Activated CD4-positive, alpha-beta memory T cell treated with anti-CD3 and anti-CD28 coated beads, Interleukin-2, amount 10 ng/mL, durations not matched to agents 7 days and 5 days (primary cell): ENCODE data around the gene ASPDH. TPM values are rescaled to one million over a fixed set of nuclear protein-coding genes. Genes with fewer than 3 reads are reported as not detected.

Experiments
- CTCF ChIA-PET: fragments of 350-600 bp; sonication (Branson Sonifier 250); formaldehyde crosslinking; loops from one replicate; lab custom pipeline; 2021; ENCODE audit warnings: antibody characterized with exemption, inconsistent platforms; lab: Charles Lee
- POLR2A ChIA-PET: fragments of 350-600 bp; sonication (Branson Sonifier 250); formaldehyde crosslinking; loops from one replicate; lab custom pipeline; 2021; ENCODE audit warnings: antibody characterized with exemption; lab: Charles Lee
- DNase-seq: peaks from one replicate; pipeline ENCODE4 v3.0.0-alpha.2; 2020
- H3K27ac Mint-ChIP-seq: one replicate; pipeline ENCODE4 v1.8.0; 2021; ENCODE audit warnings: mild to moderate bottlenecking, mixed read lengths
- H3K27me3 Mint-ChIP-seq: one replicate; pipeline ENCODE4 v1.8.0; 2021; ENCODE audit warnings: mixed read lengths
- H3K36me3 Mint-ChIP-seq: one replicate; pipeline ENCODE4 v1.8.0; 2021; ENCODE audit warnings: low read depth, mixed read lengths
- H3K4me1 Mint-ChIP-seq: one replicate; pipeline ENCODE4 v1.8.0; 2021; ENCODE audit warnings: mixed read lengths
- H3K4me3 Mint-ChIP-seq: one replicate; pipeline ENCODE4 v1.8.0; 2021; ENCODE audit warnings: mild to moderate bottlenecking, mixed read lengths
- H3K9me3 Mint-ChIP-seq: one replicate; pipeline ENCODE4 v1.8.0; 2021; ENCODE audit warnings: mixed read lengths
- total RNA-seq, 2 experiments: library from RNA; stranded (reverse); gene quantifications; one replicate each; pipeline ENCODE4 v1.2.3, GENCODE V29; 2021

ASPDH gene
- total RNA-seq, 2 experiments from 2014 or later: not detected

DNA sequence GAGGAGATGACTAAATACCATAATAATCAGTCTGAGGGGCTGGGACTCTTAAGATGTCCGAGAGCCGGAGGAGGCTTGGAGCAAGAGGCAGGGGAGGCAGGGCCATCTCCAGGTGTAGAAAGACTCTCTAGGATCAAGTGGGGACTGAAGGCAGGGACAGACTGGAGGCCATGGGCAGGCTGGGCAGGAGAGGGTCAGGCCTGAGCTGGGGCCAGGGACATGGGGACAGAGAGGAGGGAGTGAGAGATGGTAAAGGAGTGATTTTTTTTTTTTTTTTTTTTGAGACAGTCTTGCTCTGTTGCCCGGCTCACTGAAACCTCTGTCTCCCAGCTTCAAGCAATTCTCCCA, 4.9 kb downstream of the ASPDH start:
- Mint-ChIP-seq H3K27ac (no peak overlapping the region), H3K4me1 (peaks cover 23% of the 10 kb centered on the region), H3K27me3 (no peaks in the 10 kb centered on the region), H3K4me3 (peak overlapping the region; percentile 23), H3K9me3 (no peaks in the 10 kb centered on the region), H3K36me3 (peaks cover 8% of the 10 kb centered on the region)
- no peak for DNase-seq
- POLR2A ChIA-PET: interaction anchor here (0.6 kb wide), 1 partner anchor 167 kb away, joined by 3 read pairs; no protein-coding TSS in a partner anchor
- CTCF ChIA-PET: interaction anchor here (1.4 kb wide), 1 partner anchor 47 kb away, joined by 3 read pairs; no protein-coding TSS in a partner anchor

DNA sequence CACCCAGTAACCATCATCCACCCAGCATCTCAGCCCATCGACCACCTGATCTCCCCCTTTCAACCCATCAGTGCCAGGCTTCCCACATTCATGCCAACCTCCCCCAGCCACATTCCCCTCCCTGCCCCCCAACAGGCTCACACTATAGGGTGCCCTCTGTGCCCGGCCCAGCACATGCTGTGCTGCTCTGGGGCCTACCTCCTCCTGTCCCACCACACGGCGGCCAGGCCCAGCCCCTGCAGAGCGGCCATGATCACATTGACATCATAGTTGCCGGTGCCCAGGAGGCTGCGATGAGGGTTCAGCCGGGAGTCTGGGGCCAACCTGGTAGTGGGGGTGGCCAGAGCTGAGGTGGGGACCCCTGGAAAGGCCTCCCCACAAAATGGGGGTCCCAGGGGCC, 6.3 kb downstream of the ASPDH start:
- Mint-ChIP-seq H3K4me3 (no peak overlapping the region), H3K27ac (no peak overlapping the region), H3K9me3 (no peaks in the 10 kb centered on the region), H3K4me1 (peaks cover 23% of the 10 kb centered on the region), H3K27me3 (no peaks in the 10 kb centered on the region), H3K36me3 (peaks cover 8% of the 10 kb centered on the region)
- no peak for DNase-seq
- CTCF ChIA-PET: no interaction called here
- POLR2A ChIA-PET: no interaction called here

DNA sequence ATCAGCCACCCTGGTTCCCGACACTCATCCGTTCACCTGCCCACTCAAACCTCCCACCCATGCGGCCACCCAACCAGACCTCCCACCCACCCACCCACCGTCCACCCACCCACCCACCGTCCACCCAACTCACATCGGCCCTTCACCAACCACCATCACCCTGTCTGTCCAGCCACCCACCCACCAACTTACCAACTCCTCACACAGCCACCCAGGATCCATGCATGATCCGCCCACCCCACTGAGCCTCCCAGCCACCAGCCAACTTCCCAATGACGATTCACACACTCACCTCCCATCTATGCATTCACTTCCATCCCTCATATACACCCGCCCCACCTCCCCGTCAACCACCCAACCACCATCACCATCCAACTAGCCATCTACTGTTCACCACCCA, 7.0 kb downstream of the ASPDH start:
- Mint-ChIP-seq H3K9me3 (no peaks in the 10 kb centered on the region), H3K36me3 (peaks cover 8% of the 10 kb centered on the region), H3K4me3 (no peak overlapping the region), H3K27ac (no peak overlapping the region), H3K4me1 (peaks cover 21% of the 10 kb centered on the region), H3K27me3 (no peaks in the 10 kb centered on the region)
- DNase-seq: no peak
- ChIA-PET POLR2A (no interaction called here), CTCF (no interaction called here)

DNA sequence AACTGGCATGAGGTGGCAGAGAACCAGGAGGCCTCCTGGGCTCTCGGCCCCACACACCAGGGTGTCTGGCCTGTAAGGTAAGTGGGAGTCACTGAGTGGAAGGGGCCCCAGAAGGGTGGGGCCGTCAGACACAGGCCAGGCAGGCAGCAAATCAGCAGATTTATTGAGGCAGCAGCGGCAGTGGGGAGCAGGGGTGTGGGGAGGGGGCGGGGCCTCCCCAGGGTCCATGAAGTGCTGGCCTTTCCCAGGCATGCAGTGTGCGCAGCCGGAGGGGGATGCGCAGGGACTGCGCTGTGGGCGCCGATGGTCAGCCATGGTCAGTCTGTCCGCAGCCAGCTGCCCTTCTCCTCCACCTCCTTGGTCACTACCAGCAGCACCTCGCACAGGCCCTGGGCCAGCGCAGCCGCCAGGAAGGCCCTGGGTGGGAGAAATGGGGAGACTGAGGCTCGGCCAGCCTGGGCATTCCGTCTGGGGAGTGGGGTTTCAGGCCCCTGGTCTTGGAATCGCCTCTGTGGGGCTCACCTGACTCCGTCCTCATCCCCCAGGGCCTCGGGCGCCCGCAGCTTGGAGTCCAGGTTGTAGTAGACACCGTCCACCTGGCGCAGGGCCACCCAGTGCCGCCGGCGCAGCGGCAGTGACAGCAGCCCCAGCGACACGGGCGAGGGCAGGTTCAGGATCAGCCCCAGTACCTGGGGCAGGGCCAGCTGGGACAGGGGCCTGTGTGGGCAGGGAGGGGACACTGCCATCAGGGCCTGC, 7.7 kb downstream of the ASPDH start:
- Mint-ChIP-seq H3K4me1 (peaks cover 18% of the 10 kb centered on the region), H3K27me3 (no peaks in the 10 kb centered on the region), H3K9me3 (no peaks in the 10 kb centered on the region), H3K36me3 (peaks cover 8% of the 10 kb centered on the region), H3K27ac (no peak overlapping the region), H3K4me3 (no peak overlapping the region)
- no peak for DNase-seq
- ChIA-PET POLR2A (no interaction called here), CTCF (no interaction called here)

DNA sequence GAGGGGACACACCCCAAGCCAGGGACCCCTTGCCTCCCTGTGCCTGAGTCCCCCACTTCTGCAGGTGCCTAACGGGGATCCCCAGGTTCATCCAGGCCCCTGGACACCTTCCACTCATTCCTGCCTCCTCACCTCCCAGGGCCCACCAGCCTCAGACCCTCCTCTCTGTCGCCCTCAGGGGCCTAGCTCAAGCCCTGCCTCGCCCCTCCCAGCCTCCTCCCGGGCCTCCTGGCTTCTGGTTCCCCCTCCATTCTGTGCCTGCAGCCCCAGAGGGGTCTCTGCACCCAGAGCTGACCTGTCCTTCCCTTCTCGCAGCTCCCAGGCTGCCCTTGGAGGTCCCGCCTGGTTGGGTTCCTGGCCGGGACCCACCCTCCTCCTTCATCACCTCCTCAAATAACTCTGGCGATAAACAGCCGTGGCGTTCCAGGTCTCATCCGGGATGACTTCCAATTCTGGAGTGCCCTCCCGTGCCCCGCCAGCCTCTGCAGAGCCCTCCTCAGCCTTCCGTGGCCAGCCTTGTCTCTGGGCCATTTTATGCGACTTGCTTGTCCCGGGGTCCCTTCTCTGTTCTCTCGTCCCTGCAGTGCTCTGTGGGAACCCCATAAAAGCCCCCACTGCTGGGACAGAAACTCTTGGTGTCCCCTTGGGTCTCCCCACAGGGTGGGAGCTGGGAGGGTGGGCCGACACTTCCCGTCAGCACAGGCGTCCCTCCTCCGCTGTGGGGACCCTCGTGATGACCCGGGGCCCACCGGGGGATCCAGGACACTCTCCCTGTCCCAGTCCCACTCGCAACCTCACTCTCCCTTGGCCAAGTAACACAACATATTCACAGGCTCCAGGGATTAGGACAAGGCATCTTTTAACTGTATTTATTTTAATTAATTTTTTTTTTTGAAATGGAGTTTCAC, 11.9 kb downstream of the ASPDH start:
- ChIA-PET POLR2A (no interaction called here), CTCF (no interaction called here)
- H3K36me3 Mint-ChIP-seq: no peaks in the 10 kb centered on the region
- no peaks in the 10 kb centered on the region for H3K27me3 Mint-ChIP-seq
- H3K4me3 Mint-ChIP-seq: no peak overlapping the region
- no peaks in the 10 kb centered on the region for H3K4me1 Mint-ChIP-seq
- no peak overlapping the region for H3K27ac Mint-ChIP-seq
- H3K9me3 Mint-ChIP-seq: no peaks in the 10 kb centered on the region
- DNase-seq: no peak

DNA sequence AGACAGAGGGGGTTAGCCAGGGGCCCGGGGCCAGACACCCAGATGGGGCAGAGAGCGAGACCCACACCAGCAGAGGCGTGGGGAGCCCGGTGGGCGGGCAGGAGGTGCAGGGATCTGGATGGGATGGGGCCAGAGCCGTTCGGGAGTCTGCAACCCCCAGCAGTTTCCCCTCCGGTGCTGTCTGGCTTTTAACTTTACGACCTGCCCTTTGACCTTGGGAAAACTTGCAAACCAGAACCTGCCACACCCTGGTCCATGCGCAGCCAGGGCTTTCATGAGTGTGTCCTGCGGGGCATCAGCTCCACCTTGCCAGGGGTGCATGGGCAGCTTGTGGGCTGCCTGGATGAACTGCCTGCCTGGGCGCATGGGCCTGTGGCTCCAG, 12.5 kb downstream of the ASPDH start:
- Mint-ChIP-seq H3K4me1 (no peaks in the 10 kb centered on the region), H3K27ac (no peak overlapping the region)
- POLR2A ChIA-PET: interaction anchor here (1.0 kb wide), 1 partner anchor 9 kb away, joined by 5 read pairs; the partner anchor contains the start of gene JOSD2

DNA sequence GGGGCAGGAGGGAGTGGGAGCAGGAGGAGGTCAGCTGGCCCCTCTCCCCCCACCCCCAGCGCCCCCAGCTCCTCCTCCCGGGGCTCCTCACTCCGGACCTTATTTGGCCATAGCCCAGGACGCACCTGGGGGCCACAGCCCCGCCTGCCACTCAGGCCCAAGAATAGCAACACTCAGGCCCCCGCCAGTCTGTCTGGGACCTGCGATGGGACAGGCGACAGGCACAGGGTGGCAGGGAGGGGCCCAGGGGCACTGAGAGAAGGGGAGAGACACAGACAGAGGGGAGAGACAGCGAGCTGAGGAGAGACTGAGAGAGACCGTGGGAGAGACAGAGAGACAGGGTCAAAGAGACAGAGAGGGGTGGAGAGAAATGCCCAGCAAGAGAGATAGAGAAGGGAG, 13.0 kb downstream of the ASPDH start:
- Mint-ChIP-seq H3K4me3 (no peak overlapping the region), H3K9me3 (no peaks in the 10 kb centered on the region), H3K36me3 (no peaks in the 10 kb centered on the region), H3K27me3 (no peaks in the 10 kb centered on the region), H3K27ac (no peak overlapping the region), H3K4me1 (no peaks in the 10 kb centered on the region)
- DNase-seq: no peak
- CTCF ChIA-PET: no interaction called here
- POLR2A ChIA-PET: interaction anchor here (1.0 kb wide), 1 partner anchor 10 kb away, joined by 5 read pairs; the partner anchor contains the start of gene JOSD2

More for the DNA sequence above, 12.5 kb downstream of the ASPDH start:
- DNase-seq: no peak
- H3K36me3 Mint-ChIP-seq: no peaks in the 10 kb centered on the region
- H3K4me3 Mint-ChIP-seq: no peak overlapping the region
- H3K9me3 Mint-ChIP-seq: no peaks in the 10 kb centered on the region
- no peaks in the 10 kb centered on the region for H3K27me3 Mint-ChIP-seq
- CTCF ChIA-PET: no interaction called here

DNA sequence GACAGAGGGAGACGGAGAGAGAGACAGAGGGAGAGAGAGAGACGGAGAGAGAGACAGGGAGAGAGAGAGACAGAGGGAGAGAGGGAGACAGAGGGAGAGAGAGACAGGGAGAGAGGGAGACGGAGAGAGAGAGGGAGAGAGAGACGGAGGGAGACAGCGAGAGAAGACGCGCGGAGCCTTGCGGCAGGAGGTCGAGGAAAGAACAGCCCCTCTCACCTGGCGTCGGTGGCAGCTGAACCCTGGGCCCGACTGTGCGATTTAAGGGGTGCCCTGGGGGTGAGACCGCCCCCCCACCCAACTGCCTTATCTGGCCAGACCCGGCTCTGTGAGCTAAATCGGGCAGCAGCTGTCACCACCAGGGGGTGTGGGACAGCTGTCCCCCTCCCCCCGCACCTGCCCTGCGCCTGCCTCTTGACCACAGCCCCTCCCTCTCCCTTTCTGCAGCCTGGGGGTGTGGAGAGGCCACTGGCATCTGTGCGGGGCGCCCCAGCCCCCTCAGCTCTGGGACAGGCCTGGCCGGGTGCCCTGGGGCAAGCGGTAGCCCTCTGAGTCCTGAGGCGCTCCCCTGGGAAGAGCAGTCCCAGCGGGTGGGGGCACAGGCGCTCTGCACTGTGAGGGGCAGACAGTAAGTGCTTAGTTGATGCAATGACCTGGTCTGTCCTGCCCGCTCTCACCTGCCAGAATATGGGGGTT, 13.5 kb downstream of the ASPDH start:
- Mint-ChIP-seq H3K27ac (no peak overlapping the region), H3K4me1 (no peaks in the 10 kb centered on the region), H3K27me3 (no peaks in the 10 kb centered on the region), H3K36me3 (no peaks in the 10 kb centered on the region), H3K4me3 (no peak overlapping the region), H3K9me3 (no peaks in the 10 kb centered on the region)
- POLR2A ChIA-PET: interaction anchor here (1.0 kb wide), 1 partner anchor 10 kb away, joined by 5 read pairs; the partner anchor contains the start of gene JOSD2
- CTCF ChIA-PET: no interaction called here
- DNase-seq: no peak

DNA sequence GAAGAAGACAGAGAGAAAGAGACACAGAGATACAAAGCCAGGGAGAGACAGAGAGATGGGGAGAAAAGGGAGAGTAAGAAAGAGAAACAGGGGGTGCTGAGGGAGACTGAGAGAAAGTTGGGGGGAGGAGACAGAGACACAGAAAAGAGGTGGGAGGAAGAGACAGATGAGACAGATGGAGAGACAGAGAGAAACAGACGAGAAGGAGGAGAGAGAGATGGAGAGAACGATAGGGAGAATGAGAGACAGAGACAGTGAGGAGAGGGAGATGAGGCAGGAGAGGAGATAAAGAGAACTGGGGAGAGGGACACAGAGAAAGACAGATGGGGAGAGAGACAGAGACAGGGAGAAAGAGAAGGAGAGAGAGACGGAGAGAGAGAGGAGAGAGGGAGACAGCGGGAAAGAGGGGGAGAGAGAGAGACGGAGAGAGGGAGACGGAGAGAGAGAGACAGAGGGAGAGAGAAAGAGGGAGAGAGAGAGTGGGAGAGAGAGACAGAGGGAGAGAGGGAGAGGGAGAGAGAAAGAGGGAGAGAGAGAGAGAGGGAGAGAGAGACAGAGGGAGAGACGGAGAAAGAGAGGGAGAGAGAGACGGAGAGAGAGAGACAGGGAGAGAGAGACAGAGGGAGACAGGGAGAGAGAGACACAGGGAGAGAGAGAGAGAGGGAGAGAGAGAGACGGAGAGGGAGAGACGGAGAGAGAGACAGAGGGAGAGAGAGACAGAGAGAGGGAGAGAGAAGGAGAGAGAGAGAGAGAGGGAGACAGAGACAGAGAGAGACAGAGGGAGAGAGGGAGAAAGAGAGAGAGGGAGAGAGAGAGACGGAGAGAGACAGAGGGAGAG, 15.3 kb downstream of the ASPDH start:
- POLR2A ChIA-PET: no interaction called here
- H3K27ac Mint-ChIP-seq: no peak overlapping the region
- no peaks in the 10 kb centered on the region for H3K36me3 Mint-ChIP-seq
- no peak overlapping the region for H3K4me3 Mint-ChIP-seq
- no peaks in the 10 kb centered on the region for H3K9me3 Mint-ChIP-seq
- no peaks in the 10 kb centered on the region for H3K27me3 Mint-ChIP-seq
- CTCF ChIA-PET: no interaction called here
- DNase-seq: no peak
- H3K4me1 Mint-ChIP-seq: no peaks in the 10 kb centered on the region

DNA sequence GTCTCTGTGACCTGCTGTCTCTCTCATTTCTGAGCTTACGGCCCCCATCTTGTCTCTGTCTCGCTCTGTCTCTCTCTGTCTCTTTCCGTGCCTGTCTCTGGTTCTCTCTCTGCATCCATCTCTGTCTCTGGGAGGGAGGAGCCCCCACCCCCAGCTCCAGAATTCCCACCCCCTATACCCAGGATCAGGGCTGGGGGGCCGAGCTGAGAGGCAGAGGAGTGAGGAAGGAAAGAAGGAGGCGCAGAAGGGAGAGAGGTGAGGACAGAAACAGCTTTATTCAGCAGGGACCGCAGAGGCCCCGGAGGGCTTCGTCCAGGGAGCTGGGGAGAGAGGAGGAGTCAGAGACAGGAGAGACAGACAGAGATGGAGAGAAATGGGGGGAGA, 16.7 kb downstream of the ASPDH start:
- Mint-ChIP-seq H3K36me3 (no peaks in the 10 kb centered on the region), H3K27ac (no peak overlapping the region), H3K9me3 (no peaks in the 10 kb centered on the region), H3K27me3 (no peaks in the 10 kb centered on the region), H3K4me3 (no peak overlapping the region), H3K4me1 (peaks cover 3% of the 10 kb centered on the region)
- POLR2A ChIA-PET: no interaction called here
- no peak for DNase-seq
- CTCF ChIA-PET: interaction anchor here (0.6 kb wide), 1 partner anchor 41 kb away, joined by 4 read pairs; no protein-coding TSS in a partner anchor

DNA sequence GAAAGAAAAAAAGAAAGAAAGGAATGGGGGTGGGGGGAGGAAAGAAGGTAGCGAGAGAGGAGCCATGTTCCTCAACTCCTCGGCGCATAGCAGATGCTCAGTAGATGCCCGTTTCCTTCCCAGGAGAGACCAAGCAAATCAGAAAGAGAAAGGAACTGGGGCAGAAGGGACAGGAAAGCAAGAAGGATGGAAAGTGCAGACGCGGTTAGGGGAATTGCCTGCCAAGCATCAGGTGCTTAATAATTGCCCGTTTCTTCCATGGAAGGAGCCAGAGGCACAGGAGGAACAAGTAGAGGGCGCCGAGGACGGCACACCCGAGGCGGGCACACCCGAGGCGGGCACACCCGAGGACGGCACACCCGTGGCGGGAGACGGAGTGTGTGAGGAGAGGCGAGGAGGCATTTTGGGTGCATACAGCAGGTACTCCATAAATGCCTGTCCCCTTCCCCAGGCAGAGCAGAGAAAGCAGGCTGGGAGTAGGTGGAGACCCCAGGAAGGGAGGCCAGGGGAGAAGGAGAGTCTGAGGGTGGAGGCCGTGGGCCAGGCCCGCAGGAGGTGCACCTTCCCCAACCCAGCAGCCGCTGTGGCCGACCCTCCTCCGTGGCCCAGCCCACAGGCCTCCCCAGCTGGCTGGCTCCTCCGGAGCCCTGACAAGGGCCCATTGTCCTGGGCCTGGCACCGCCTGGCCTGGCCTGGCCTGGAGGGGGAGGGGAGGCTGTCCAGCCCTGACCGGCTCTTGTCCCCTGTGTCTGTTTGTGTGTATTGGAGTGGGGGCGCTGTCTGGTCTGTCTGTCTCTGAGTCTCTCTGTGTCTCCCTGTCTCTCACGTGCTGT, 17.3 kb downstream of the ASPDH start:
- DNase-seq: no peak
- no peak overlapping the region for H3K4me3 Mint-ChIP-seq
- H3K27ac Mint-ChIP-seq: no peak overlapping the region
- H3K4me1 Mint-ChIP-seq: peaks cover 10% of the 10 kb centered on the region
- H3K9me3 Mint-ChIP-seq: no peaks in the 10 kb centered on the region
- ChIA-PET CTCF (interaction anchor here (0.6 kb wide), 1 partner anchor 42 kb away, joined by 4 read pairs; no protein-coding TSS in a partner anchor), POLR2A (no interaction called here)
- no peaks in the 10 kb centered on the region for H3K27me3 Mint-ChIP-seq
- no peaks in the 10 kb centered on the region for H3K36me3 Mint-ChIP-seq
